CD14-positive monocyte (primary cell): ENCODE results near the gene GFOD1. TPM values are rescaled to one million over a fixed set of nuclear protein-coding genes. Genes with fewer than 3 reads are reported as not detected.

Experiments used
- DNase-seq, 3 donors: peaks; one replicate each; pipeline ENCODE4 v3.0.0-alpha.2; 2011 to 2022
- H2AFZ ChIP-seq: 2 replicates; pipeline ENCODE4 v1.6.0; 2012; ENCODE audit warnings: mild to moderate bottlenecking, low read depth, low read length, inconsistent platforms; ENCODE audit not compliant: insufficient read depth, poor library complexity, severe bottlenecking
- H3K27ac ChIP-seq, 2 donors: 1 replicate in 1 of 2; 2 replicates in 1 of 2; pipeline ENCODE4 v1.5.1; 2012 to 2013; ENCODE audit warnings: low read length in 2 of 2, control low read depth in 1 of 2, inconsistent platforms in 1 of 2, low read depth in 1 of 2, mild to moderate bottlenecking in 1 of 2
- H3K27me3 ChIP-seq, 2 donors: one replicate each; pipeline versions ENCODE4 v1.6.0 to v1.6.1; 2011 to 2013; ENCODE audit warnings: low read length in 2 of 2; ENCODE audit not compliant: control insufficient read depth in 2 of 2, insufficient read depth in 2 of 2
- H3K36me3 ChIP-seq, 2 donors: replicated peaks in 1 of 2; 1 replicate in 1 of 2; 2 replicates in 1 of 2; pipeline versions ENCODE4 v1.5.1 to v1.6.1; 2012 to 2013; ENCODE audit warnings: low read length in 2 of 2, control low read depth in 1 of 2, inconsistent platforms in 1 of 2, mild to moderate bottlenecking in 1 of 2; ENCODE audit not compliant: insufficient read depth in 2 of 2, control insufficient read depth in 1 of 2
- H3K4me1 ChIP-seq, 2 donors: 1 replicate in 1 of 2; 2 replicates in 1 of 2; pipeline versions ENCODE4 v1.5.1 to v1.6.1; 2012 to 2013; ENCODE audit warnings: low read length in 2 of 2, control low read depth in 1 of 2, inconsistent platforms in 1 of 2, mild to moderate bottlenecking in 1 of 2, moderate library complexity in 1 of 2; ENCODE audit not compliant: insufficient read depth in 2 of 2, control insufficient read depth in 1 of 2
- H3K4me2 ChIP-seq: replicated peaks from 2 replicates; pipeline ENCODE3; 2012; ENCODE audit warnings: low read length, moderate library complexity, mild to moderate bottlenecking; ENCODE audit not compliant: poor library complexity, severe bottlenecking; ENCODE audit errors: extremely low read depth
- H3K4me3 ChIP-seq, 3 experiments: fragments of 200-600 bp in 1 of 3; sonication (generic) in 1 of 3; replicated peaks in 1 of 3; 1 replicate in 2 of 3; 2 replicates in 1 of 3; pipeline ENCODE4 v1.5.1; 2011 to 2013; ENCODE audit warnings: low read length in 3 of 3, mild to moderate bottlenecking in 3 of 3, control low read depth in 2 of 3, low read depth in 2 of 3, inconsistent platforms in 1 of 3, moderate library complexity in 1 of 3
- H3K79me2 ChIP-seq: 2 replicates; pipeline ENCODE4 v1.6.0; 2012; ENCODE audit warnings: mild to moderate bottlenecking, control low read depth, inconsistent platforms, low read length, moderate library complexity; ENCODE audit not compliant: insufficient read depth
- H3K9ac ChIP-seq: 2 replicates; pipeline ENCODE4 v1.6.0; 2017; ENCODE audit warnings: low read length, mild to moderate bottlenecking; ENCODE audit not compliant: insufficient read depth, poor library complexity, severe bottlenecking
- H3K9me3 ChIP-seq, 2 donors: replicated peaks in 1 of 2; 1 replicate in 1 of 2; 2 replicates in 1 of 2; pipeline versions ENCODE4 v1.5.1 to v1.6.1; 2012 to 2013; ENCODE audit warnings: low read length in 2 of 2, control low read depth in 1 of 2; ENCODE audit not compliant: control insufficient read depth in 1 of 2, insufficient read depth in 1 of 2
- H4K20me1 ChIP-seq: 2 replicates; pipeline ENCODE4 v1.6.0; 2012; ENCODE audit warnings: mild to moderate bottlenecking, low read length, control low read depth, moderate library complexity; ENCODE audit not compliant: insufficient read depth
- H3K27ac Mint-ChIP-seq, 7 donors: one replicate each; pipeline ENCODE4 v1.8.0; 2020; ENCODE audit warnings: mild to moderate bottlenecking in 7 of 7, mixed read lengths in 7 of 7, moderate library complexity in 6 of 7, inconsistent platforms in 2 of 7
- H3K27me3 Mint-ChIP-seq, 3 donors: one replicate each; pipeline ENCODE4 v1.8.0; 2021 to 2022; ENCODE audit warnings: low read depth in 3 of 3, mild to moderate bottlenecking in 3 of 3, mixed read lengths in 3 of 3, moderate library complexity in 3 of 3, inconsistent platforms in 1 of 3
- H3K36me3 Mint-ChIP-seq, 2 donors: one replicate each; pipeline ENCODE4 v1.8.0; 2020; ENCODE audit warnings: mixed read lengths in 2 of 2, inconsistent platforms in 1 of 2, mild to moderate bottlenecking in 1 of 2
- H3K4me1 Mint-ChIP-seq: one replicate; pipeline ENCODE4 v1.8.0; 2020; ENCODE audit warnings: mild to moderate bottlenecking, mixed read lengths
- H3K4me3 Mint-ChIP-seq, 2 donors: one replicate each; pipeline ENCODE4 v1.8.0; 2020; ENCODE audit warnings: mild to moderate bottlenecking in 2 of 2, mixed read lengths in 2 of 2, moderate library complexity in 1 of 2
- H3K9me3 Mint-ChIP-seq, 7 donors: one replicate each; pipeline ENCODE4 v1.8.0; 2020 to 2022; ENCODE audit warnings: mixed read lengths in 7 of 7, mild to moderate bottlenecking in 6 of 7, moderate library complexity in 6 of 7, inconsistent platforms in 2 of 7
- CTCF ChIP-seq: fragments of 200-600 bp; IDR thresholded peaks from one replicate; pipeline ENCODE4 v1.8.0; 2022; ENCODE audit warnings: antibody characterized with exemption, mild to moderate bottlenecking
- WGBS: methylation state at CpG from one replicate; pipeline ENCODE4 v1.1.5; 2013; ENCODE audit warnings: missing lambda C conversion rate; ENCODE audit not compliant: insufficient coverage; 5-methylcytosine and 5-hydroxymethylcytosine counted together
- intact Hi-C, 2 donors: fragments of 100-400 bp; cut with micrococcal nuclease; formaldehyde crosslinking; loops; one replicate each; pipeline versions ENCODE4 v1.15.0 to v1.15.1; 2023
- polyA plus RNA-seq, 3 donors: library from polyadenylated mRNA; depleted of rRNA in 1 of 3; unstranded in 2 of 3; stranded (reverse) in 1 of 3; fragments of 300-500 nt in 2 of 3; fragments of >200 nt in 1 of 3; fragmentation: Illumina TruSeq in 2 of 3; gene quantifications; 1 replicate in 2 of 3; 2 replicates in 1 of 3; pipeline ENCODE4 v1.2.3, GENCODE V29; 2012 to 2021

Gene GFOD1
- polyA plus RNA-seq, 3 donors: 2.4 to 8.7 (median 2.4) TPM

- Mint-ChIP-seq H3K4me1 (peaks cover 37% of the 10 kb centered on the region), H3K27me3 (peaks cover 0 to 2% (median 0%) of the 10 kb centered on the region in 3 donors), H3K4me3 (no peak overlapping the region), H3K27ac (peak overlapping the region; percentile 79 to 91 (median 87)), H3K9me3 (no peaks in the 10 kb centered on the region), H3K36me3 (no peaks in the 10 kb centered on the region)
- intact Hi-C loops: loop anchor here (5.0 to 10.0 kb wide), 4 partner anchors 40 to 200 kb away; partner anchors contain the start of genes GFOD1 (in 1 of the 2), SIRT5 (in 1 of the 2) and TBC1D7 (in 1 of the 2)
- Histone ChIP-seq H3K27me3 (no peaks in the 10 kb centered on the region), H3K27ac (peak overlapping the region; percentile 79 to 93), H2AFZ (no peak overlapping the region), H3K79me2 (no peaks in the 10 kb centered on the region), H3K9ac (no peak overlapping the region), H4K20me1 (no peaks in the 10 kb centered on the region), H3K4me2 (no peak overlapping the region), H3K36me3 (no peaks in the 10 kb centered on the region), H3K4me1 (peaks cover 29 to 31% of the 10 kb centered on the region in 2 donors), H3K4me3 (no peak overlapping the region), H3K9me3 (no peaks in the 10 kb centered on the region)
- no CpG with 5 or more reads among the region's 4 CpGs for WGBS
- peak in 2 of 3 donors; percentile 26 to 29 for DNase-seq
- no peak for TF ChIP-seq CTCF
These were observed 40.3 kb upstream of the GFOD1 start for GRCh38 chr6:13527671-13528056.

GRCh38 chr6:13526727-13527670, 39.6 kb upstream of the GFOD1 start:
- Histone ChIP-seq H3K36me3 (no peaks in the 10 kb centered on the region), H3K4me2 (peak overlapping the region; percentile 37), H4K20me1 (no peaks in the 10 kb centered on the region), H3K4me3 (no peak overlapping the region), H3K4me1 (peaks cover 32 to 35% of the 10 kb centered on the region in 2 donors), H3K79me2 (no peaks in the 10 kb centered on the region), H3K27ac (peak overlapping the region; percentile 79 to 93), H3K9ac (peak overlapping the region; percentile 19), H3K9me3 (no peaks in the 10 kb centered on the region), H3K27me3 (no peaks in the 10 kb centered on the region), H2AFZ (peak overlapping the region; percentile 53)
- Mint-ChIP-seq H3K27me3 (peaks cover 0 to under 1% (median 0%) of the 10 kb centered on the region in 3 donors), H3K36me3 (no peaks in the 10 kb centered on the region), H3K4me3 (peak overlapping the region in 1 of 2 donors; percentile 51), H3K9me3 (no peaks in the 10 kb centered on the region), H3K27ac (peak overlapping the region; percentile 79 to 91 (median 87)), H3K4me1 (peaks cover 40% of the 10 kb centered on the region)
- TF ChIP-seq CTCF: peak; percentile 3
- 24% methylated on average over 7 of the region's 17 CpGs for WGBS
- peak; percentile 83 to 90 (median 90) for DNase-seq
- intact Hi-C loops: loop anchor here (5.0 to 10.0 kb wide), 4 partner anchors 40 to 200 kb away; partner anchors contain the start of genes GFOD1 (in 1 of the 2), SIRT5 (in 1 of the 2) and TBC1D7 (in 1 of the 2)
